Kidney capillary endothelial cell (primary cell): ENCODE data around the gene CKMT2.

ENCODE experiments used
- DNase-seq: peaks from one replicate; pipeline ENCODE4 v3.0.0-alpha.2; 2018; ENCODE audit warnings: low spot score

Gene CKMT2

DNA sequence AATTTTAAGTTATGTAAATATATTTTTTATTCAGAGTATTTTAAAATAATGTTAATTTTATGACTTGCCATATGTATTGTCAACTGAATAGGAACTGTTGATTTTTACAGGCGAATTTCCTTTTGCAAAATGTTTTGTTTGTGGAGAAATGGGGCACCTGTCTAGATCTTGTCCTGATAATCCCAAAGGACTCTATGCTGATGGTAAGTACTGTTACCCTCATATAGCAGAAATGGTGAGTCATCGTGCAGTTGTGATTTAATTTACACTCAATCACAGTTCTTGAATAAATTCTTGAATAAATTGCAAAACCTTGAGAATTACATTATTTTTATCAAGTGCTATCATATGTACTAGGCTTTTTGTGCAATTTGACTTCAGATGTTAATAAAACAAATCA is 75.7 kb downstream of the CKMT2 start:
- no peak for DNase-seq

DNA sequence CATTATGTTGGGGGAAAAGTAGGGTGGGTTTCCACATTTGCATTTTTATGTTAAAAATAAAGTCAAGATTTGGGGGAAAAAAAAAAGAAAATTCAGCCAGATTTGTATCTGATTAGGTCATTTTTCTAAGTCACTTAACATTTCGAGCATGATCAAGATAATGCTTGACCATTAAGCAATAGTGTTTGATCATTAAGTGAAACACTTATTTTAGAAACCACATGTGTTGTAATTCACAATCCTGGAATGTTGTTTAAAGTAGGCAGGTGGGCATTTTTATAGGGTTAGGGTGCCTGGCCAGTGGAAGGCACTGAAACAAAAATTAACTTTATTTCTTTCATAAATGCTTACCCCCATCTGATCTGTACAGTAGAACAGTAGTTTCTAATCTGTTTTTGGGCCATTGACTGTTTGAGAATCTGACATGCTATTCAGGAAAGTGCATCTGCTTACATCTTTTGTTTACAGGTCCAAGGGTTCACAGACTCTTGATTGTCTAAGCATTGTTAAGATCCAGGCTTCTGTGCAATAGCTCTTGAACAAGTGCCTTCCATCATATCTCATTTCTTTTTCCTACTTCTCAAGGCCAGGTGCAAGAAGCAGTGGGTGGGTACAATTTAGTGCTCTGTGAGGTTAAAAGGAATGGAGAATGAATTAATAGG is 77.4 kb downstream of the CKMT2 start:
- DNase-seq = no peak

DNA sequence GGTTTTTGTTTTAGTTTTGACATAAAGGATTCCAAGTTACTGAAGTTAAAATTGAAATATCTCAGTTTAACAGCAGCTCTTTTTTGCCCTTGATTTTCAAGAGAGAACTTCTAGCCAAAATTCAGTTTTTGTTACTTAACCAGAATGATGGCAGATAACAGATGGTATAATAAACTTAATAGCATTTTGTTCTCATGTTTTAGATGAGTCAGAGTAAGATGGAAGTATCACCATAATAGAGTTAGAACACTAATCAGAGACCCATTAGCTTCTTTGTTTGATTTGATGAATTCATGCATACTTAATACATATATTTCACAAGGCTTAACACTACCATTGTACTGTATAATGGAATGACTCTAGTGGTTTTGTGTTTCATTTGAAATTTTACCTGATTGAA is 80.2 kb downstream of the CKMT2 start:
- no peak for DNase-seq

DNA sequence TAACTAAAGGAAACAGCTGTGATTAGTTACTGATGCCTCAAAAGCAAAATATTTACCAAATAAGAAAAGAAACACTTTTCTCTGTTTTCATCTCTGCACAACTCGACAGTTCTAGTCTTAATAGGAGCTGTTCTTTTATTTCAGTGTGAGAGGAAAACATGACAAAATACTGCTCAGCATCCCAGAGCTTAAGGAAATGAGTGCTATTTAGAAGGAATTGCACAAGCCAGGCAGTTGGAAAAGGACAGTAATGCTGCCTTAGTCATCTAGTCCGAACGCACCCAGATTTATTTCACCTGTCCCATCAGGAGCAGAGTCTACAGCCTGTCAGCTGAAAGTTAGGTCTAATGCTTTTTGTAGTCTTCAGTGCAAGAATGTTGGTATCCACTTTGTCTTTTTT is 80.6 kb downstream of the CKMT2 start:
- no peak for DNase-seq

DNA sequence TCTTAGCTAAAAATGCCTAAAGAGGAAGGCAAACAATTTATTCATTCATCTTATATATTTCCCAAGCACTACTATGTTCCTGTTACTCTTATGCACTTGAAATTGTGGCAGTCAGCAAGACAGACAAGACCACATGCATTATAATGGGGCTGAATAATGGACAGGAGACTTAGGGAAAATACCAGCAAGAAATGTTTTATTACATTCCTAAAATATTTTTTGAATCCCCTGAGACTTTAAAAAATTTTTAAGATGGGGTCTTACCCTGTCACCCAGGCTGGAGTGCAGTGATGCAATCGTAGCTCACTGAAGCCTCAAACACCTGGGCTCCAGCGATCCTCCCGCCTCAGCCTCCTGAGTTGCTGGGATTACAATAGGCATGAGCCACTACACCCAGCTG is 81.5 kb downstream of the CKMT2 start:
- DNase-seq = no peak

DNA sequence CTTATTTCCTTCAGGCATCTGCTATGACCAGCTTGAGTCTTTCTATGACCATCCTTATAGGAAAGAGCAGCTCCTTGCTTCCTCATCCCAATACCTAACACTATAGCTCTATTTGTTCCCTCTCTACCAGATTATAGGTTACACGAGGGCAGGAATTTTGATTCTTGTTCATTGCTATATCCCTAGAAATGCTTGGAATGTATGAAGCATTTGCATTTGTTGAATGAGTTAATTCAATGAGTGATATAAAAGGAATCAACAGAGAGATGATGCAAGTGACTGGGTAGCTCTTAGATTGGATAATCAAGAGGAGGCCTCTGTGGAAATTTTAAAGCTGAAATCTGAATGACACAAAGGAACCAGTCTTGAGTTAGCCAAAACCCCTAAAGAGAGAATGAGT is 82.2 kb downstream of the CKMT2 start:
- no peak for DNase-seq

DNA sequence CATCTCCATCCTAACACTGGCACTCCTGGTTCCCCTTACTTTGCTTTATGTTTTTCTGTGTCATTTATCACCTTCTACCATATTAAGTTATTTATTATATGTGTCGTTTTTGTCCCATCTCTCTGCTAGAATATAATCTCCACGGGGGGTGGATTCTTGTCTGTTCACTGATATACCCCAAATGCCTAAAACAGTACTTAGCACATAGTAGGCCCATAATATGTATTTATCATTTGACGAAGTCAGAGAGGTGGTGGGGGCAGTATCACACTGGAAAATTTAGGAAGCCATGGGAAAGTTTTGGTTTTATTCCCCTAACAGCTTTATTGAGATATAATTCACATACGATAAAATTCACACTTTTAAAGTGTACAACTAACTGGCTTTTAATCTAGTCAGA is 82.7 kb downstream of the CKMT2 start:
- no peak for DNase-seq
